ENCODE measurements around the gene GATA3.
A peak's percentile ranks its signal among the peaks of the same experiment; 100 is the strongest.

Gene GATA3

GRCh38 chr10:8055420-8056349, 1.2 kb downstream of the GATA3 start:
- FAIRE-seq: peak; percentile 84
- TF ChIP-seq POLR2A (IDR thresholded peaks at IDR 0.05; ENCODE audit: low read depth, low read length): no peak
- TF ChIP-seq POU2F2 (IDR thresholded peaks at IDR 0.05; ENCODE audit: low read depth, low read length): no peak
- no peak for TF ChIP-seq POLR2AphosphoS5 (IDR thresholded peaks at IDR 0.05; ENCODE audit: low read depth, low read length)
- no peak for TF ChIP-seq SPI1 (IDR thresholded peaks at IDR 0.05; ENCODE audit: low read depth, low read length)
- no peak for TF ChIP-seq PAX5 (IDR thresholded peaks at IDR 0.05; ENCODE audit: insufficient read depth, low read length, severe bottlenecking)
- TF ChIP-seq TAF1 (IDR thresholded peaks at IDR 0.05; ENCODE audit: low read depth, low read length): 0 out of 2 replicates have a peak, but pooled peaks have one; percentile 43
- no peak for DNase-seq (ENCODE audit: insufficient read length, low spot score)

- FAIRE-seq: no peak
- no peak for DNase-seq (ENCODE audit: insufficient read length, low spot score)
- no peak for TF ChIP-seq POLR2AphosphoS5 (IDR thresholded peaks at IDR 0.05; ENCODE audit: low read depth, low read length)
Measured at GRCh38 chr10:8056378-8056777, 1.9 kb downstream of the GATA3 start.

- TF ChIP-seq POLR2AphosphoS5 (IDR thresholded peaks at IDR 0.05; ENCODE audit: low read depth, low read length): no peak
- peak; percentile 40; the same call in 1 of the 2 replicates for TF ChIP-seq SPI1 (IDR thresholded peaks at IDR 0.05; ENCODE audit: low read depth, low read length)
- DNase-seq (ENCODE audit: insufficient read length, low spot score): no peak
- FAIRE-seq: peak; percentile 82
Measured at GRCh38 chr10:8056871-8057331, 2.4 kb downstream of the GATA3 start.

- DNase-seq (ENCODE audit: insufficient read length, low spot score): no peak
- no peak for FAIRE-seq
- TF ChIP-seq TAF1 (IDR thresholded peaks at IDR 0.05; ENCODE audit: low read depth, low read length): no peak
- TF ChIP-seq POLR2A (IDR thresholded peaks at IDR 0.05; ENCODE audit: low read depth, low read length): no peak
- no peak for TF ChIP-seq POLR2AphosphoS5 (IDR thresholded peaks at IDR 0.05; ENCODE audit: low read depth, low read length)
- no peak for TF ChIP-seq POU2F2 (IDR thresholded peaks at IDR 0.05; ENCODE audit: low read depth, low read length)
- TF ChIP-seq SPI1 (IDR thresholded peaks at IDR 0.05; ENCODE audit: low read depth, low read length): no peak
- no peak for TF ChIP-seq PAX5 (IDR thresholded peaks at IDR 0.05; ENCODE audit: insufficient read depth, low read length, severe bottlenecking)
Measured at GRCh38 chr10:8057636-8058273, 3.3 kb downstream of the GATA3 start.

- TF ChIP-seq TAF1 (IDR thresholded peaks at IDR 0.05; ENCODE audit: low read depth, low read length) (no peak), PAX5 (IDR thresholded peaks at IDR 0.05; ENCODE audit: insufficient read depth, low read length, severe bottlenecking) (no peak), POLR2A (IDR thresholded peaks at IDR 0.05; ENCODE audit: low read depth, low read length) (no peak), POLR2AphosphoS5 (IDR thresholded peaks at IDR 0.05; ENCODE audit: low read depth, low read length) (no peak), SPI1 (IDR thresholded peaks at IDR 0.05; ENCODE audit: low read depth, low read length) (no peak)
- DNase-seq (ENCODE audit: insufficient read length, low spot score): no peak
- no peak for FAIRE-seq
Measured at GRCh38 chr10:8058274-8059111, 4.0 kb downstream of the GATA3 start.

GRCh38 chr10:8059191-8059936, 4.9 kb downstream of the GATA3 start:
- TF ChIP-seq POU2F2 (IDR thresholded peaks at IDR 0.05; ENCODE audit: low read depth, low read length) (no peak), POLR2A (IDR thresholded peaks at IDR 0.05; ENCODE audit: low read depth, low read length) (no peak), PAX5 (IDR thresholded peaks at IDR 0.05; ENCODE audit: insufficient read depth, low read length, severe bottlenecking) (no peak)
- DNase-seq (ENCODE audit: insufficient read length, low spot score): no peak
- FAIRE-seq: peak; percentile 35

- FAIRE-seq: peak; percentile 87
- no peak for TF ChIP-seq SPI1 (IDR thresholded peaks at IDR 0.05; ENCODE audit: low read depth, low read length)
- peak; percentile 63; the same call in 1 of the 2 replicates for TF ChIP-seq POU2F2 (IDR thresholded peaks at IDR 0.05; ENCODE audit: low read depth, low read length)
- TF ChIP-seq POLR2AphosphoS5 (IDR thresholded peaks at IDR 0.05; ENCODE audit: low read depth, low read length): no peak
- no peak for TF ChIP-seq TAF1 (IDR thresholded peaks at IDR 0.05; ENCODE audit: low read depth, low read length)
- no peak; the same call in 1 of the 2 replicates for TF ChIP-seq POLR2A (IDR thresholded peaks at IDR 0.05; ENCODE audit: low read depth, low read length)
- TF ChIP-seq PAX5 (IDR thresholded peaks at IDR 0.05; ENCODE audit: insufficient read depth, low read length, severe bottlenecking): no peak
- no peak for DNase-seq (ENCODE audit: insufficient read length, low spot score)
Measured at GRCh38 chr10:8060010-8060703, 5.7 kb downstream of the GATA3 start.

GRCh38 chr10:8060704-8061121, 6.2 kb downstream of the GATA3 start:
- peak; percentile 38 for FAIRE-seq
- DNase-seq (ENCODE audit: insufficient read length, low spot score): no peak
- TF ChIP-seq SPI1 (IDR thresholded peaks at IDR 0.05; ENCODE audit: low read depth, low read length) (no peak), PAX5 (IDR thresholded peaks at IDR 0.05; ENCODE audit: insufficient read depth, low read length, severe bottlenecking) (no peak), POLR2A (IDR thresholded peaks at IDR 0.05; ENCODE audit: low read depth, low read length) (no peak), POU2F2 (IDR thresholded peaks at IDR 0.05; ENCODE audit: low read depth, low read length) (no peak), TAF1 (IDR thresholded peaks at IDR 0.05; ENCODE audit: low read depth, low read length) (no peak), POLR2AphosphoS5 (IDR thresholded peaks at IDR 0.05; ENCODE audit: low read depth, low read length) (no peak)

All from GM12891 (cell line).